Fibroblast of skin of right biceps (primary cell): ENCODE data around the gene TTLL10.
A peak's percentile ranks its signal among the peaks of the same experiment; 100 is the strongest.

Experiments used
- DNase-seq: peaks from one replicate; pipeline ENCODE4 v3.0.0-alpha.2; 2013

Gene TTLL10

GRCh38 chr1:1206966-1207531 lies 33.4 kb downstream of the TTLL10 start:
- no peak for DNase-seq

GRCh38 chr1:1207571-1207892 lies 33.9 kb downstream of the TTLL10 start:
- DNase-seq = no peak

GRCh38 chr1:1208713-1209433 lies 35.2 kb downstream of the TTLL10 start:
- DNase-seq = peak; percentile 22

GRCh38 chr1:1210726-1211540 lies 37.3 kb downstream of the TTLL10 start:
- no peak for DNase-seq

GRCh38 chr1:1211541-1212441 lies 38.1 kb downstream of the TTLL10 start:
- DNase-seq = no peak

GRCh38 chr1:1212780-1213344 lies 39.2 kb downstream of the TTLL10 start:
- DNase-seq = no peak

GRCh38 chr1:1213345-1214265 lies 39.9 kb downstream of the TTLL10 start, which contains the start of gene TNFRSF4:
Gene TNFRSF4 (minus strand): TSS chr1:1214153. CDS start chr1:1214127, 26 bp downstream.
- DNase-seq = no peak

- no peak for DNase-seq
Observed at GRCh38 chr1:1215080-1215676, 41.5 kb downstream of the TTLL10 start.

- DNase-seq = no peak
Observed at GRCh38 chr1:1215881-1216605, 42.4 kb downstream of the TTLL10 start.

- no peak for DNase-seq
Observed at GRCh38 chr1:1216770-1217620, 43.3 kb downstream of the TTLL10 start.

- DNase-seq = no peak
Observed at GRCh38 chr1:1217621-1218523, 44.2 kb downstream of the TTLL10 start.

GRCh38 chr1:1218524-1219200 lies 45.0 kb downstream of the TTLL10 start:
- no peak for DNase-seq

GRCh38 chr1:1219341-1219740 lies 45.7 kb downstream of the TTLL10 start:
- no peak for DNase-seq

GRCh38 chr1:1220197-1220596 lies 46.5 kb downstream of the TTLL10 start:
- DNase-seq = no peak

GRCh38 chr1:1221887-1222574 lies 48.4 kb downstream of the TTLL10 start:
- no peak for DNase-seq

GRCh38 chr1:1222575-1223225 lies 49.0 kb downstream of the TTLL10 start:
- no peak for DNase-seq
